Posterior vena cava (tissue), 2 donors: ENCODE measurements around the gene FKRP. TPM values are rescaled to one million over a fixed set of nuclear protein-coding genes. Genes with fewer than 3 reads are reported as not detected.
A peak's percentile ranks its signal among the peaks of the same experiment; 100 is the strongest.

Source experiments
- DNase-seq: peaks from one replicate; pipeline ENCODE4 v3.0.0-alpha.2; 2020; ENCODE audit warnings: low spot score
- intact Hi-C, 2 donors: fragments of 100-400 bp; cut with DNase I; formaldehyde crosslinking; loops; one replicate each; pipeline versions ENCODE4 v1.14.1 to v1.14.2; 2022 to 2023
- total RNA-seq, 2 donors: library from RNA; stranded (reverse); fragmentation: NEBNext Ultra II Directional; extraction: Animal tissue kit (Norgen Biotek cat#: 25700); gene quantifications; one replicate each; pipeline ENCODE4 v1.2.1, GENCODE V29; 2021
- donor health status: DM: yes; HTN: yes; CAD: no.
- donor health status: DM: yes; HTN: yes; CAD: no.

Gene FKRP
- total RNA-seq, 2 donors from 2014 or later: 15.2 to 18.6 TPM

DNA sequence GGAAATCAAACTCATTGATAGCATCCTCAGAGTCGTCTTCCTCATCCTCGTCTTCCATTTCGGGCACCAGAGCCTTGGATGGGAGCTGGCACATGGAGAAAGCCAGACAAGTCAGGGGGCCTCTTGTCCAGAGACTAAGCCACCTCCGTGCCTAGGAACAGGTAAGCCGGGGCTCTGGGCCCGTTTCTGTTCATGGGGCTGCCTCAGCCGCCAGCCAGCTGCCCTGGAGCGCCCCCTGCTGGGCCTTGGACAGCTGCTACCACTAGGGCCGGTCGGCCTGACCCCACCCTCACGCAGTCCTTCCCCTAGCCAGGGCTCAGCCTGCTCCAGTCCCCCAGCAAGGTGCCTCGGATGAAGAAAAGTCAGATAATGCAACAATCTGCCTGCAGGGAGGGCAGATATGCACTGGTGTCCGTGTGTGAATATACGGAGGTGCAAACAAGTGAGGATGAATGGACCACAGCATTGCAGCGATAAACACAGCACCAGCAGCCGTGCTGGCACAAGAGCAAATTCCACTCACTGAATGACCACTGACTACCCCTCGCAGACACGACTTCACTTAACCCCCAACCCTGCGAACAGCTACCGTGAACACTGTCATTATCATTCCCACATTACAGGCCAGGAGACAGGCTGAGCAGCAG lies 17.0 kb upstream of the FKRP start:
- DNase-seq: peak; percentile 94
- intact Hi-C loops: loop anchor here in 1 of 2 donors (10.0 kb wide), 1 partner anchor 114 kb away; no protein-coding TSS in a partner anchor

GRCh38 chr19:46729696-46730095 lies 16.2 kb upstream of the FKRP start:
- intact Hi-C loops: loop anchor here (10.0 kb wide), 2 partner anchors 115 to 125 kb away; partner anchors contain the start of gene CALM3 (in 1 of the 2)
- DNase-seq: no peak

DNA sequence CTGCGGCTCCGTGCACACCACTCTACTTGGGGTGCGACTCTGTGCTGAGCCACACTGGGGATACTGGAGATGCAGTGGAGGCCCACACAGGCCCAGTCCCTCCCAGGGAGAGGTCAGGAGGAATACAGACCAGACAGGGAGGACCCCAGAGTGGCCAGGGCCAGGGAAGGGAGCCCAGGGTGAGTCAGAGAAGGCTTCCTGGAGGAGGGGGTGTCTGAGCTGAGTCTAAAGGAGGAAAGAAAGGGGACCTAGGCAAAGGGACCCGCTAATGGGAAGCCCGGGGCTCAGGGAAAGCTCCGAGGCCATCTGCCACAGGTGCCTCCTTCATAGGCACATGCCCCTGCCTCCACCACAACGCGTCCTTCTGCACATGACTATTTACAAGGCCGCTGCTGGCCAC lies 15.7 kb upstream of the FKRP start:
- intact Hi-C loops: loop anchor here in 1 of 2 donors (10.0 kb wide), 1 partner anchor 125 kb away; the partner anchor contains the start of gene CALM3
- no peak for DNase-seq

DNA sequence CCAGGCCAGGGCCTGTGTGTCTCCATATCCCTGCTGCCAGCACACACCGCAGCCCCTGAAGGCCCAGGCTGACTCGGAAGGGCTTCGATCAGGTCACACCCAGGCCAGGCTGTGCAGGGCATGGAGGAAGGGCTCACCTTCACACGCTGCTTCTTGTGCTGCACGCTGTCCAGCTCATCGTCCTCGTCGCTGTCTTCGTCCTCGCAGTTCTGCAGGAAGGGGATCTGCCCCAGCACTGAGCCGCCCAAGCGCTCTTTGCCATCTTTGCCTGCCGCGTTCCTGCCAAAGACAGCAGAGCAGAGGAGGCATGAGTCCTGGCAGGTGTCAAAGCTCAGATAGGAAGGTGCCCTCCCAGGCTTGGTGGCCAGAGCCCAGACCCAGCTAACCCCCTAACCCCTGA lies 15.3 kb upstream of the FKRP start:
- DNase-seq: no peak
- intact Hi-C loops: loop anchor here in 1 of 2 donors (10.0 kb wide), 1 partner anchor 126 kb away; the partner anchor contains the start of gene CALM3

- DNase-seq: peak; percentile 87
- intact Hi-C loops: loop anchor here in 1 of 2 donors (10.0 kb wide), 1 partner anchor 126 kb away; the partner anchor contains the start of gene CALM3
Observed at GRCh38 chr19:46731007-46731501, 14.8 kb upstream of the FKRP start.

DNA sequence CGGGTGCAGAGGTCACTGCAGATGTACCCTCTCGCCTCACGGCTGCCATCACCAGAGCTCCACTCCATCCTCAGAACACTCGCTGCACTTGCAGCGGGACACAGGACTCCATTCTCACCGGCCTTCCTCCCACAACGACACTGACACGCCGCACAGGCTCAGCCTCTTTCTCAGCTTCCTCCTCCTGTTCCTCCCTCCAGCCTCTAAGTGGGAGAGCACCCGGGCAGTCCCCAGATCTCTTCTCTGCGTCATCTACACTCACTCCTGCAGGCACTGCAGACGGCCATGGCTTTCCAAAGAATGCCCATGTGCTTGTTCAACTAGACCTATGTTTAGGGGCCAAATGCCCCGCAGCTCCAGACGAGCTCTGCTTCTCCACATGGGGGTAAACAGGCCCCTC lies 14.3 kb upstream of the FKRP start:
- intact Hi-C loops: loop anchor here in 1 of 2 donors (10.0 kb wide), 1 partner anchor 127 kb away; the partner anchor contains the start of gene CALM3
- DNase-seq: no peak

- no peak for DNase-seq
- intact Hi-C loops: loop anchor here in 1 of 2 donors (10.0 kb wide), 1 partner anchor 128 kb away; the partner anchor contains the start of gene CALM3
Observed at GRCh38 chr19:46732172-46732938, 13.5 kb upstream of the FKRP start.

DNA sequence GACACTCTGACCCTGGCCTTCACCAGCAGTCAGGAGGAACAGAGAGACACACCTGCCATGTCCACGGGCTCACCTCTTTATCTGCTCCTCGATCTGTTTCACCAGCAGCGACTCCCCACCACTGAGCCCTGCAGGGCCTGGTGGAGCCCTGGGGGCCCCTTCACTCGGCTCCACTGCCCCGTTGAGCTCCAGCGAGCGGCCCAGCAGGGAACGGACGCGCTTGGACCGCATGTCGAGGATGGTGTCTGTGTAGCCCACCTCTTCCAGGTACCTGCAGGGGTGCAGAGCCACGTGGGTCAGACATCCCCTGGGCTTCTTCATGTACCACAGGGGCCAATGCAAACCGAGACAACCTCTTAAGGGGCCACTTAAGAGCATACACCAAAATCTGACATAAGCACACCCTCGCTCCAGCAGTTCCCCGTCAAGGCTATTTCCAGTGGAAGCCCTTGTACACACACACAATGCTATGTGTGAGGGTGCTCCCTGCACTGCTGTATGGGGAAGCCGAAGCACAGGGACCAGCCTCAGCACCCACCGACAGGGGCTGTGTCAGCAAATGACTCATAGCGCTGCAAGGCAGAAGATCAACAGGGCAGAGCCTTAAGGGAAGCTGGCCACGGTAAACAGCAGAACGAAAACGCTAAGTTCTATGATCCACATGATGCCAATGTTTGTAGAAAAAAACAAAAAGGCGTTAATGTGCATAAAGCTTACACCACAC lies 12.7 kb upstream of the FKRP start:
- DNase-seq: no peak
- intact Hi-C loops: loop anchor here in 1 of 2 donors (10.0 kb wide), 1 partner anchor 128 kb away; the partner anchor contains the start of gene CALM3

GRCh38 chr19:46733690-46734292 lies 12.1 kb upstream of the FKRP start:
- intact Hi-C loops: loop anchor here in 1 of 2 donors (10.0 kb wide), 1 partner anchor 129 kb away; the partner anchor contains the start of gene CALM3
- no peak for DNase-seq

GRCh38 chr19:46736531-46737297 lies 9.1 kb upstream of the FKRP start:
- peak; percentile 84 for DNase-seq
- intact Hi-C loops: loop anchor here in 1 of 2 donors (10.0 kb wide), 1 partner anchor 132 kb away; the partner anchor contains the start of gene CALM3

- DNase-seq: no peak
- intact Hi-C loops: loop anchor here in 1 of 2 donors (10.0 kb wide), 1 partner anchor 132 kb away; the partner anchor contains the start of gene CALM3
Observed at GRCh38 chr19:46737298-46737654, 8.6 kb upstream of the FKRP start.

DNA sequence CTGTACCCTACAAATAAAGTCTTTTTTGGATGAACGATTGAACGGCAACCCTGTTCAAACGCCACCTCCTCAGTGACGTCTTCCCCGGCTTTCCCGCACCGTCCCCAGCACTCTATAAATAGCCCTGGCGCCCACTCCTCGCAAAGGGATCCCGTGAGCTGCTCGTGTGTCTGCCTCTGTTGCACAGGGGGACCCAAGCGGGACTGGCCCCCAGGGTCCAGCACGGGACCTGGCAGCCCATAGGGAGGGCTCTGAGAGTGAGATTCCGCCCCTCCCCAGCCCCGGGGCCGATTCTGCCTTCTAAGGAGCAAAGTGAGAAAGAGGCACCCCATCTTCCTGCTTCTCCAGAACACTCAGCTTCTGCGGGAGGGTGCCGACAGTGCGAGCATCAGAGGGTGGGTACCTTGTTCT lies 8.1 kb upstream of the FKRP start:
- intact Hi-C loops: loop anchor here in 1 of 2 donors (10.0 kb wide), 1 partner anchor 133 kb away; the partner anchor contains the start of gene CALM3
- DNase-seq: peak; percentile 69

- intact Hi-C loops: loop anchor here in 1 of 2 donors (10.0 kb wide), 1 partner anchor 135 kb away; the partner anchor contains the start of gene CALM3
- peak; percentile 89 for DNase-seq
Observed at GRCh38 chr19:46739290-46739771, 6.5 kb upstream of the FKRP start.

- intact Hi-C loops: no loop called here
- no peak for DNase-seq
Observed at GRCh38 chr19:46741447-46741846, 4.4 kb upstream of the FKRP start.

DNA sequence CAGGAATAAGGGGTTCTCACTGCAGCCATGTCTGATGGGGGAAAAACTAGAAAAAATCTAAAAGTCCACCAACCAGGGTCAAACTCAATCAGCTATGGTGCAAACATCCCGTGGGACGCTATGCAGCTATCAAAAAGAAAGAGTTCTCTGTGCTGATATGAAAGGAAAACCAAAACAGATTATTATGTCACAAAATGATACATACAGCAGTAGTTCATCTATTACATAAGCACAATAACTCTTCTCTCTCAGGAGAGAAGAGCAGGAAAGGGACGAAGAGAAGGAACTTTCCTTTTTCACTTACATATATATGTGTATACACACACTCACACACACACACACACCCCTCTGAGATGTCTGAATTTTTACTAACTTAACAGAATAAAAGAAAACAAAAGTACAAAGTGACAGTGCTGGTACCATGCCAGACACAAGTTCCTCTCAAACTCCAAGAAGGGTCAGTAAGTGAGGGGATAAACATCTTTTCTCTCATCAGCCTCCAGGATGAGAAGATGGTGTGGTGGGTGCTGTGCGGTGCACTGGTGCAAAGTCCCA lies 2.9 kb upstream of the FKRP start:
- intact Hi-C loops: no loop called here
- no peak for DNase-seq

DNA sequence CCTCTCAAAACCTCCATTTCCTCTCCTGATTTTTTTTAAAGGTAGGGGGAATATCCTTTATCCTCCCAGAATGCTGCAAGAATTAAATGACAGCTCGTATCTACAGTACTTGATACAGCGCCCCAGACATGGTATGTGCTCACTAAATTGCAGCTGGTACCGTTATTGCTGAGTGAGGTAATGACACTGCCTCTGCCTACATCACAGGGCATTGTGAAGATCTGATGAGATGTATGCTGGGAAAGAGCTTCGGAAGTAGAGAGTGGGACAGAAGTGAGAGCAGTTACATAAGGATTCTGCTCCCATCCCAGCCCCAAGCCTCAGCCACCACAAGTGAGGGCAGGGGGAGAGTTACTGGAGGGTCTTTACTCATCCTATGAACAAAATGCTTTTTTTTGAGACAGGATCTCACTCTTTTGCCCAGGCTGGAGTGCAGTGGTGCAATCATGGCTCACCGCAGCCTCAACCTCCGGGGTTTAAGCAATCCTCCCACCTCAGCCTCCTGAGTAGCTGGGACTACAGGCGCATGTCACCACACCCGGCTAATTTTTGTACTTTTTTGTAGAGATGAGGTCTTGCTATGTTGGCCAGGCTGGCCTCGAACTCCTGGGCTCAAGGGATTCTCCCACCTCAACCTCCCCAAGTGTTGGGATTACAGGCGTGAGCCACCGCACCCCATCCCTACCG lies 1.7 kb upstream of the FKRP start:
- intact Hi-C loops: no loop called here

DNA sequence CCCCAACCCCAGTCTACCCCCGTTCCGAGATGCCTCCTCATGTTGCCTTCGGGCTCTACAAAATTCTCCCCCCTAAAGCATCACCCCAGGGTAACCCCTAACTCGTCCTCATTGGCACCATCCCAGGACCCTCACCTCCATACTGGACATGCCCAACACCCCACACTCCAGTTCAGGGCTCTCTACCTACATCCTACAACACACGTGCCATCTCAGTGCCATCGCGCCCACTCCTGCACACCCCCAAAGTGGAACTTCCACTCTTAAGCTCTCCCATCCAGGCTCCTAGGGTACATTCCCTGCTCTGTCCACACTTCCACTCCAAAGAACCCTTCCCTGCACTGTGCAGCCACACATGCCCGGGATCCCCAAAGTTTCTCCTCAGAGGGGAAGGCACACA lies 827 bp upstream of the FKRP start:
- DNase-seq: no peak
- intact Hi-C loops: loop anchor here in 1 of 2 donors (5.0 kb wide), 1 partner anchor 703 kb away; the partner anchor contains the start of gene IGFL4

More for the DNA sequence above, 1.7 kb upstream of the FKRP start:
- DNase-seq: no peak
